C4-2B (cell line): ENCODE results near the gene ALKBH7.

ENCODE experiments used
- ZFX ChIP-seq: fragments of 450-650 bp; IDR thresholded peaks from 2 replicates; pipeline ENCODE4 v1.6.1; 2017
- TF ChIP-seq, protein P1 (sequence below): fragments of 450-650 bp; conservative IDR thresholded peaks from 2 replicates; pipeline ENCODE4 v1.5.1; 2017; ENCODE audit warnings: mild to moderate bottlenecking

GRCh38 chr19:6354098-6354674 lies 18.4 kb upstream of the ALKBH7 start:
- TF ChIP-seq, protein P1, sequence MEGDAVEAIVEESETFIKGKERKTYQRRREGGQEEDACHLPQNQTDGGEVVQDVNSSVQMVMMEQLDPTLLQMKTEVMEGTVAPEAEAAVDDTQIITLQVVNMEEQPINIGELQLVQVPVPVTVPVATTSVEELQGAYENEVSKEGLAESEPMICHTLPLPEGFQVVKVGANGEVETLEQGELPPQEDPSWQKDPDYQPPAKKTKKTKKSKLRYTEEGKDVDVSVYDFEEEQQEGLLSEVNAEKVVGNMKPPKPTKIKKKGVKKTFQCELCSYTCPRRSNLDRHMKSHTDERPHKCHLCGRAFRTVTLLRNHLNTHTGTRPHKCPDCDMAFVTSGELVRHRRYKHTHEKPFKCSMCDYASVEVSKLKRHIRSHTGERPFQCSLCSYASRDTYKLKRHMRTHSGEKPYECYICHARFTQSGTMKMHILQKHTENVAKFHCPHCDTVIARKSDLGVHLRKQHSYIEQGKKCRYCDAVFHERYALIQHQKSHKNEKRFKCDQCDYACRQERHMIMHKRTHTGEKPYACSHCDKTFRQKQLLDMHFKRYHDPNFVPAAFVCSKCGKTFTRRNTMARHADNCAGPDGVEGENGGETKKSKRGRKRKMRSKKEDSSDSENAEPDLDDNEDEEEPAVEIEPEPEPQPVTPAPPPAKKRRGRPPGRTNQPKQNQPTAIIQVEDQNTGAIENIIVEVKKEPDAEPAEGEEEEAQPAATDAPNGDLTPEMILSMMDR: no peak
- TF ChIP-seq ZFX: no peak
